GM18519 (cell line): Measurements from ENCODE around the gene PRDM7.
"Not testable (repeated sequence)": the region's sequence is repeated elsewhere in the genome, so short reads cannot be mapped to it uniquely, and the experiment has no call there.

Experiments
- ATAC-seq: cut with Tn5 transposase; IDR thresholded peaks from one replicate; pipeline ENCODE4 v1.9.1; 2021; ENCODE audit warnings: mild to moderate bottlenecking, moderate library complexity; ENCODE audit not compliant: unreplicated experiment, low FRiP score

PRDM7 gene

DNA sequence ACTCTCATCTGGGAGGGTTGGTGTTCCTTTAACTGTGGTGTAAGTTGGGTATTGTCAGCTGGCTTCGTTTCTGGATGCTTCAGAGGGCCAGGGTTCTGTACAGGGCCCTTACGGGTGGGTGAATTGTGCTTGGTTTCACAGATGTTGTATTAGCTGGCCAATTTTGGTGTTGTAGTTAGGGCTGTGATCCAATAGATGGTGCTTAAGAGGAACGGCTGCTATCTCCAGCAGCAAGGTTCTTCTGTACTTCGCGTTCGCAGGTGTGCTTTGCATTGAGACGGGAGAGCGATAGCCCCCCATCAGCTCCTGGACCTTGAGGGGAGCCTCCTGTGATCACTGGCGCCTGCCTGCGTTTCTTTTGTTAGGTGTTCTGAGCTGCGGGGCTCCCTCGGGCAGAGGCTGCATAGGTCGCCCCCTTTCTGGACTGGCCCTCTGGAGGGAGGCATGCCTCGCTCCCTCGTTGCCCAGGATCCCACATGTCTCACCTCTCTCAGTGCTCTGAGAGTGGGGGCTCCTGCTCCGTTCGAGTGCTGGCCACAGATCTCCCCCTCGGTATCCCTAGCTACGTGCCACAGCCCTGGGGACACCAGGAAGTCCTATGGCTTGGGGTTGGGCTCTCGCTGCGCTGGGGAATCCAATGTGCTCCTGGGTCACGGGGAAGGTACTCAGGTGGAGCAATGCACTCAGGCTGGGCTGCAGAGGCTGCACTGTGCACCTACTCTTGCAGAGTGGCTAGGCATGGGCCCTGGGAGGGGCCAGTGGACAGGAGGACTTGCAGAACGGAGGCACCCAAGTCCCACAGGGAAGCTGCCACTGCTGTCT lies 837 bp upstream of the PRDM7 start:
- ATAC-seq = no peak

- ATAC-seq = no peak
Measured at GRCh38 chr16:90072442-90073105, 4.6 kb downstream of the PRDM7 start.

- no peak for ATAC-seq
Measured at GRCh38 chr16:90070440-90070839, 6.7 kb downstream of the PRDM7 start.

- no peak for ATAC-seq
Measured at GRCh38 chr16:90061437-90061836, 15.7 kb downstream of the PRDM7 start.

DNA sequence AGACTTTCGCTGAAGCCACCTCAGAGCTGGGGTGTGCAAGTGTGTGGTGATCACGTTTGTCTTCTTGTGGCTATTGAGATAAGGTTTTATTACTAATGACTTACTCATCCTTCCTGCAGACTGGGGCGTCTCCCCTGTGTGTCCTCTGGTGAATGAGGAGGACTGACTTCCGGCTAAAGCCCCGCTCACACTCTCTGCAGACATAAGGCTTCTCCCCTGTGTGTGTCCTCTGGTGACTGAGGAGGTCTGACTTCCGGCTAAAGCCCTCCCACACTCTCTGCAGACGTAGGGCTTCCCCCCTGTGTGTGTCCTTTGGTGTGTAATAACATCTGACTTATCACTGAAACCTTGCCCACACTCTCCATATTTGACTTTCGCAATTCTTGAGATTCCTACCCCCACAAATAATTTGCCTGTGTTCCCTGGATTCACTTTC lies 19.4 kb downstream of the PRDM7 start:
- no peak for ATAC-seq

DNA sequence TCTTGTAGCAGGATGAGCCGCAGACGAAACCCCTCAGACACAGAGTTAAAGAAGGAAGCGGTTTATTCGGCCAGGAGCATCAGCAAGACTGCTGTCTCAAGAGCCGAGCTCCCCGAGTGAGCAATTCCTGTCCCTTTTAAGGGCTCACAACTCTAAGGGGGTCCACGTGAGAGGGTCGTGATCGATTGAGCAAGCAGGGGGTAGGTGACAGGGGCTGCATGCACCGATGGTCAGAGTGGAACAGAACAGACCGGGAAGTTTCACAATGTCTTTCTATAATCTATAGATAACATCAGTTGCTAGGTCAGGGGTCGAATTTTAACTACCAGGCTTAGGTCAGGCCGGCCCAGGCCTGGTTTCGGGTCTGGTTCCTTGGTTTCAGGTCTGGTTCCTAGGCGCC lies 20.6 kb downstream of the PRDM7 start:
- ATAC-seq = not testable (repeated sequence)

GRCh38 chr16:90055371-90055770 lies 21.8 kb downstream of the PRDM7 start:
- no peak for ATAC-seq

GRCh38 chr16:90054554-90054953 lies 22.6 kb downstream of the PRDM7 start:
- ATAC-seq = no peak

GRCh38 chr16:90053902-90054500 lies 23.1 kb downstream of the PRDM7 start:
- no peak for ATAC-seq

DNA sequence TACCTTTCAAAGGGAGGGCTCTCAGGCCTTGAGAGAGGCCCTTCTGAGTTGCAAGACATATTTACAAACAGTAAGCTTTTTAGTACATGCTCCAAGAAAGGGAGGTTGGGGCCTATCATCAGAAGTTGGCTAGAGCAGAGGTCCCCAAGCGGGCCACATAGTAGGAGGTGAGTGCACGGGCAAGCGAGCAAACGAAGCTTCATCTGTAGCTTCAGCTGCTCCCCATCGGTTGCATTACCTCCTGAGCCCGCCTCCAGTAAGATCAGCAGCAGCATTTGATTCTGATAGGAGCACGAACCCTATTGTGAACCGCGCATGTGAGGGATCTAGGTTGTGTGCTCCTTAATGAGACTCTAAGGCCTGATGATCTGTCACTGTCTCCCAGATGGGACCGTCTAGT lies 26.2 kb downstream of the PRDM7 start:
- ATAC-seq = no peak

DNA sequence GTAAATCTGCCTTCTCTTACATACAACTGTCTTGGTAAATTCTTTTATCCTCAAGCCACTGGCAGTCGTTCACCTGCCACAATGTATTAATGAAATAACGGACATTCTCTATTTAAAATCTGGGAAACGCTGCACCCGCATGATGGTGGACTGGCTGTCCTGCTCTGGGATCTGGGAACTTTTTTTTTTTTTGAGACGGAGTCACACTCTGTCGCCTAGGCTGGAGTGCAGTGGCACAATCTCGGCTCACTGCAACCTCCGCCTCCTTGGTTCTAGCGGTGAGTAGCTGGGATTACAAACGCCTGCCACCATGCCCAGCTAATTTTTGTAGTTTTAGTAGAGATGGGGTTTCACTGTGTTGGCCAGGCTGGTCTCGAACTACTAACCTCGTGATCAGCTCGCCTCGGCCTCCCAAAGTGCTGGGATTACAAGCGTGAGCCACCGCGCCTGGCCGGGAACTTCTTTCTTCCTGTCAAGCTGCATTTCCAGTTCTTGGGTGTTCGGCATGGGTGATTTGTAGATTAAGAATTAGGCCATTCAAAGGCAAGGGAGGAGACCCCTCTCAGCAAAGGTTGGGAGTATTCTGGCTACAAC lies 28.3 kb downstream of the PRDM7 start:
- ATAC-seq = no peak

DNA sequence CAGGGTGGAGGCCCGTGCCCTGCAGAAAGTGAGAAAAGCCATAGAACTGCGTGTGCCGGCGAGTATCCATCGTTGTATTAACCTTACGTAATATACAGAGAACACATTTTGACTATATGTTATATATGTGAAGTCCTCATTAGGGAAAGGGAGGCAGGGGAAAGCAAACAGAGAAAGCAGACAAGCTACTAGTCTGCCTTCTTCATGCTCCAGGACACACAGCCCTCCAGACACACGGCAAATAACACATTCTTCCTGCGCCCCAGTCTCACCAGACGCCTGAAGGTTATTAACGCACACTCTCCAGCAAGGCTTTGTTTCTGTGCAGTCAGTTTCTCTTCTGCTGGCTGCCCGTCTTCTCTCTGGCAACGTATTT lies 28.8 kb downstream of the PRDM7 start:
- ATAC-seq = no peak

DNA sequence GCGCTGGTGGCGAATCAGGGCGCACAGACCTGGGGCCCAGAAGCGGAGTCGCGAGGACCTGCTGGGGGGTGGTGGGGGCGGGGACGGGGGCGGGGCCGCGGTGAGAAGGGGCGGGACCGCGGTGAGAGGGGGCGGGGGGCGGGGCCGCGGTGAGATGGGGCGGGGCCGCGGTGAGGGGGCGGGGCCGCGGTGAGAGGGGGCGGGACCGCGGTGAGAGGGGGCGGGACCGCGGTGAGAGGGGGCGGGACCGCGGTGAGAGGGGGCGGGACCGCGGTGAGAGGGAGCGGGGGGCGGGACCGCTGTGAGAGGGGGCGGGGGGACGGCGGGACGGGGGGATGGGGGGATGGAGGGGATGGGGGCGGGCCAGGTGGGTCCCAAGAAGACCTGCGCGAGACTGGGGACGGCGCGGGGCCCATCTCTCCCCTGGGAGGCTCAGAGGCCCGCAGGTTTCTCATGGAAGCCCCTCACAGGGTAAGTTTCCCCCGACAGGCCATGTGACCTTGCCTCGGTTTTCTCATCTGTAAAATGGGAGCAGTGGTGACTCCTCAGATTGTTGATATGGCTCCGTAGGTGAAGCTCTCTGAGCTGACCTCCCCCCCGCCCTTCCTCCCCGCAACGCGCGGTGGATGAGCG lies 29.3 kb downstream of the PRDM7 start:
- no peak for ATAC-seq

GRCh38 chr16:90046971-90047713 lies 30.0 kb downstream of the PRDM7 start:
- ATAC-seq = no peak

DNA sequence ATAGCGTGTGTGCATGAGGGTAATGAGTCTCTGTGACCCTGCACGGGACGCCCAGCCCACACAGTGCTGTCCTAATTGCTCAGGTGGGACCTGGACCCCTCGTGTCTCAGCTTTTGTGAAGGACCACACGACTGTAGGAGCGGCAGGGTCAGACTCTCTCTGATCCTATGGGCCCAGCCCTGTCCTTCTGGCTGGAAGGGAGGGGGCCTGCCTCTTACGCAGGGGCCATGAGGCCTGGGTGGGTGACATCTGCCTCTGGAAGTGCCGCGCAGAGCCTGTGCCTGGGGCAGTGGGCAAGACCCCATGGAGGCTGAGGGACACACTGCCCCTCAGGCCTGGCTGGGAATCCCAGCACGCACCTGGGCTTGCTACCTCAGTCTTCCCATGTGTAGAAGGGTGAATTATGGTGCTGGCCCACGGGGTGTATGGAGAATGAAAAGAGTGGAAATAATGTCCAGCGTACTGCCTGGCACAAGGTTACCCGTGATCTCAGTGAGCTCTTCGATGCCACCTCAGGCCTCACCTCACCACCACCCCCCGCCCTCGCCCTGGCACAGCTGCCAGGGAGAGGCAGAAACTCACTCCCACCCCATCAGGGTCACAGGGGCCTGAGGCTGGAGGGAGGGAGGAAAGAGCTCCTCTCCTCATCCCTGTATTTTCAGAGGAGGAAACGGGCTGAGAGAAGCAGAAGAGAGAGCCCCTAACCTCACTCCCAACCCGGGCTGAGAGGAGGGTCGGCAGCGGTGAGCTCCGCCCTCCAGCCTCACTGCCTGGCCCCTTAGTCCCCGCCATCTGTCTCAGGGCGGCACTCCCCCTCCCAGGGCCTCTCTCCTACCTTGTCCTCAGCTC lies 30.8 kb downstream of the PRDM7 start:
- ATAC-seq = no peak

GRCh38 chr16:90044111-90044551 lies 33.0 kb downstream of the PRDM7 start:
- ATAC-seq = no peak

- ATAC-seq = no peak
Measured at GRCh38 chr16:90043526-90043925, 33.6 kb downstream of the PRDM7 start.

- no peak for ATAC-seq
Measured at GRCh38 chr16:90042946-90043514, 34.1 kb downstream of the PRDM7 start.
